Activated CD4-positive, alpha-beta T cell treated with anti-CD3 and anti-CD28 coated beads for 24 hours (primary cell): ENCODE measurements around the gene XPR1.

ENCODE experiments used
- DNase-seq, 2 donors: peaks; one replicate each; pipeline ENCODE4 v3.0.0-alpha.2; 2020; ENCODE audit warnings: low read depth in 2 of 2

The XPR1 gene

DNA sequence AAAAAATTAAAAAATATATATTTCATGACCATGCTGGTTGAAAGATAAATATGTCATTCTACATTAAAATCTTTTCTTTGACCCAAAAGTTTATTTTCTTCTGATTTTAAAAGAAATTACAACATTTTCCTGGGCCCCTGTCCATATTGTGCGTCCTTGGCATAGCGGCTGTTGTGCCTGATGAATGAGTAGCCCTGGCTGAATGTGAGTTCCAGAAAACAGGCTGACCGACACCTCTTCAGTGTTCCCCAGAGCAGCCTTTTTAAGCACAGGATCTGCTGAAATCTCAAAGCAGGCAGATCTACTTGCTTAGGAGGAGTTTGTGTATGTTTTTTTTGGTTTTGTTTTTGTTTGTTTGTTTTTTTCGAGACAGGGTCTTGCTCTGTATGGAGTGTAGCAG, 300.6 kb downstream of the XPR1 start:
- DNase-seq = no peak

DNA sequence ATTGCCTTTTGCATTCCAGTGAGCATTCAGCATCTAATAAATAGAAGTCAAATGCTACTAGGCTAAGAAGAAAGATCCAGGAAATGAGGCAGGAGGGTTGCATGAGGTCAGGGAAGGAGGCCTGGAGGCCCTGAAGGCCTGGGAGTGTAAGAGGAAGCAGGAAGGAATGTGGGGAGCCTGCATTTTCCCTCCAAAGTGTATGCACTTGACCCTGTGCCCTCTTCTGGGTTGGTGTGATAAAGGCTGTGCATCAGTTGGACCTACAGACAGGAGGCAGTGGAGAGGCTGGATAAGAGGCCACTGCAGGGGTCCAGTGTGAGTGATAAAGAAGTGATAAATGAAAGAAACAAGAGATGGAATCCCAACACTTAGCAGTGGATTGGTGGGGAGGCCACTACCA, 301.3 kb downstream of the XPR1 start:
- DNase-seq = no peak

DNA sequence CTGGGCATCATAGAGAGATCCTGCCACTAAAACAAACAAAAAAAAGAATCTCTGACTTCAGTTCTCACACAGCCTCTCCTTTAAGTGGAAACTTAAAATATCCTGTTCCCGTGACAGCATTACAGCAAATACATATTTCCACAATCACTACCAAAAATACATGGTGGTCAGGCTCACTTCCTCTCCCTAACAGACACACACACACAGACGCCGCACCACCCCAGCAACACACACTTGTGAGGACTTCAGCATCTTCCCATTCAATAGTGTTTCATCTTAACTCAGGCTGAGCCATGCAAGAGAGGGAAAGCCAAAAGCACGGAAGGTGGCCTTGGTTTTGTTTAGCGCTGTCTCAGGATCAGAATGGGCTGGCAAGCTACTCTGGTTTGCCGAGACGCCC, 302.7 kb downstream of the XPR1 start:
- DNase-seq = no peak

DNA sequence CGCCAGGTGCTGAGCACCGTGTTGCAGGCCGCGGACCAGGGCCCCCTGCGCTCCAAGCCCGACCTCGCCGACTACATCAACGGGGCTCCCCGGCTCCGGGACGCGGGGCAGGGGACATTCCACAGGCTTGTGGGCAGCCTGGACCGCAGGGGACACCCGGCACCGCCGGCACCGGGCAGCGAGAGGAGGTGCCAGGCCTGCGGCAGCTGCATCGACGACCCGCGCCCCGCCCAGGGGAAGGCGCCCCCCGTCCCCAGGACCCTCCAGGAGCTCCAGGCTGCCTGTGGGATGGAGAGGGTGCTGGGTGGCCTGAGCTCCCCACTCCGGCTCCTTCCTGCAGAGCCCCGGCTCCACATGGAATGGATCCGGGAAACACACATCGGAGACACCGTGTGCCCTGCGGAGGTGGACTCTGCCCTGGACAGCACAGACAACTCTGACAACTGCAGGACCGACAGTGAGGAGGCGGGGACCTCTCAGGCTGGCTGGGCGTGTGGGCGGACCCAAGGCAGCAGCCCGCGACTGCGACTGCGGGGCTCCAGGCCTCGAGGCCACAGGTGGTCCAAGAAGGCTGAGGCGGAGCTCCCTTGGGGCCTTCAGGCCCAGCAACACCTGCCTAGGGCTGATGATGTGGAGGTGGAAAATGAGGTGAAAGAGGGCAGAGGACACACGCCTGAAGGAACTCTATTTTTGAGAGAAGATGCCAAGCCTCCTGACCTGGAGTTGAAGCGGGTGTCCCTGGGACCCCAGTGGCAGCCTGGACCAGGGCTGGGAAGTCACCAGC, 303.7 kb downstream of the XPR1 start:
- DNase-seq = no peak

DNA sequence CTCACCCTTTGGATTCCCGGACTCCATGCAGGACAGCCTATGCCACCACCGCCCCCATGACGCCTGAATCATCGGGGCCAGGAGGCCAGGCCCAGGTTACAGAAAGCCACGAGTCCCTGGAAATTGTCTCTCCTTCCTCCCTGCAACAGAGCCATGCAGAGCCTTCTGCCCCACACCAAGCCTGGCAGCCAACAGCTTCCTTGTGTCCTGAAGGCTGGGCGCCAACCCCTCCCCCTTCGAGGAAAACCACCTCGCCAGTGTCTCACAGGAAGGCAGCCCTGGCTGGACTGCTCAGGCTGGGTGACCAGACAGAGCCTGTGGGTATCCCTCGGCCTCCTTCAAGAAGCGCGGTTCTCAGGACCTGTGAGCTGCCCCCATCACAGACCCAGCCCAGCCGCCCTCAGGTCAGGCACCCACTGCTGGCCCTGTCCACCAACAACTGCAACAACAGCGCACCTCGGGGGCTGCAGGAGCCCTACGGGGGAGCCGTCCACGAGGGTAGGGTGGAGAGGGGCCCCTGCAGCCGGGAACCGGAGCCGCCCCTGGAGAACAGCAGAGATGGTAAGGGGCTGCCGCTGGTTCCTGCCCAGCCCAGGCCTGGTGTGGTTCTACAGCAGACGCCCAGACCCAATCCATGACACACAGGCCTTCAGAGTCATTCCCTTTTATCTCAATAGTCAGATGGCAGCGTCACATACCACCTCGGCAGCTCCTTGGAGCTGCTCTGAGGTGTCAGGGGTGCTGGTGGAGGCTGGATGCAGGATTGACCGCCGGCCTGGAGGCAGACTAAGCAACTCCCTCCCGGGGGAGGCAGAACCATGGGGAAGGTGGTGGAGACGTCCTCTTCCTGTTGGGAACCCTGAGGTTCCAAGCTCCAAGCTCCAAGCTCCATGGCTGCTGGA, 304.5 kb downstream of the XPR1 start:
- DNase-seq = no peak

DNA sequence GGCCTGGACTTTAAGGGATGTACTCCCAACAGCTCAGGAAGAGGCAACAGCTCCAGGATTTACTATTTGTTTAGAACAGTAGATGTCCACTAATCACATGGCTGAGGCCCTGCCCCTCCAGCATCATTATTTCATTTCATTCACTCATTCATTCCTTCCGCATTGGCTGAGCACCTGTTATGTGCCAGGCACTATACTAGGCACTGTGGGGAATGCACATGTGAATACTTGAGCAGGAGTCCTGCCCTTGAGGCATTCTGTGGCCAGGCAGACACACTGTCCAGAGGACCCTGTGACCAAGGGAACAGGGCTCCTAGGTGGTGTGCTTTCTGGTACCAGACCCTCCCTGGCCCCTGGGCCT, 305.2 kb downstream of the XPR1 start:
- no peak for DNase-seq

DNA sequence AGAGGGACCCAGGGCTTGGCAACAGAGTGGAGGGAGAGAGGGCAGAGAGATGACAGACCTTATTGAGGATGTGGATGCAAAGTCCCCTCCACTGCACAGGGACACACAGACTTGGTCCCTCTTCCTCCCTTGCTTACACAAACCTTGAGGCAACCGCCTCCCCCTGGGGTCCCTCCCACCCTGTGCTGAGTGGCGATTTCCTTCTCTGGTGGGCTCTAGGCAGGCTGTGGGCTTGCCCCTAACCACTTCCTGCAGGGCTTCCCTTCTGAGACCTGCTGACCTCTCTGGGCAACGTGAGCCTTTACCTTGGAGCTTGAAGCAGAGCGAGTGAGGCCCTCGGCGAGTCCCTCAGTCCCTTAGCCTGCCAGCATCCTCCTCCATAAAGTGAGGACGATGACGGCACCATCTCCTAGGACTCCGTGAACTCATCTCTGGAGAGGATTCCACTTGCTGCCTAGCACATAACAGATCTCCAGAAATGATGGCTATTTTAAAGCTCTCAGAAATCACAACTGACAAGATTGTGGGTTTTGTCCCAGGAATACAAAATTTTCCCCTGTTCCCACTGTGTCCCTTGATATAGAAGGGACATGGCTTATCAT, 305.9 kb downstream of the XPR1 start:
- no peak for DNase-seq

DNA sequence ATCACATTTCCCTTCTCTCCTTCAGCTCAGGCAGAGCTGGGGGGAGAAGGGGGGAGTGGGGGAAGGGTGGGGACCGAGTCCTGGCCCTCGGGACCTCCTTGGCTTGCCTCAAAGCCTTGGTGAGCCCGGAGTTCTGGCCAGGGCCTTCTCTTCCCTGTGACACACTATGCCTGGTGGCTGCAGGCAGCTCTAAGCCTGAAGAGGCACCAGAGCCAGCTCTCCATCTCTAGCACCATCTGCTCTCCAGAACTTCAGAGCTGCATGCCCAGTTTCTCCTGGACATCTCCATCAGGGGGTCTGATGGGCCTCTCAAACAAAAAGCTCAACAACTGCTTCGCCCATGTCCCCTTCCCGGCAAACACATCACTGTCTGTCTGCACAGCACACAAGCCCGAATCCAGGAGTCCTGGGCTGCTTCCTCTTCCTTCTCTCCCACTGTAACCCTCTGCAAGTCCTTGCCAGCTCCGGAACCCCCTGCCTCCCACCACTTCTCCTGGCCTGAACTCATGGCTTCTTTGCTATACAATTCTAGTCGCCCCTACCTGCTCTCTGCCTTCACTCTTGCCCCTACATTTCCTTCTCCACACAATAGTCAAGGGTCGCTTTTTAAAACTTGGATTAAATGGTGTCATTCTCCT, 307.4 kb downstream of the XPR1 start:
- no peak for DNase-seq

DNA sequence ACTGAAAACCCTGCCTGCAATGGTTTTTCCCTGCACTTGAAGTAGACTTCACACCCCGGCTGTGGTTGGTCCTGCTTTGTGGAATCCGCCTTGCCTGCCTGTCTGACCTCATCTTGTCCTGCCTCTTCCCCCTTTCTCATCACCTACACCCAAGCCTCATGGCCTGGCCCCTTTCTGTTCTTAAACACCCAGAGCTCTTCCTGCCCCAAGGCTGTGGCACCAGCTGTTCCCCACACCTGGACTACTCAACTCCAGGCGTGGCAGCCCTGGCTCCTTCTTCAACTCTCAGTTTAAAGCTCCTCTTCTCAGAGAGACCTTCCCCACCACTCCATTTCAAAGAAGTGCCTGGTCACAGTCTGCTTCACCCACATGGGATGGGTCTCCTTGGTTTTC, 307.9 kb downstream of the XPR1 start:
- no peak for DNase-seq
